Brain microvascular endothelial cell (primary cell): ENCODE measurements around the gene RAB27A.
A peak's percentile ranks its signal among the peaks of the same experiment; 100 is the strongest.

Source experiments
- DNase-seq: peaks from one replicate; pipeline ENCODE4 v3.0.0-alpha.2; 2020
- H3K27ac ChIP-seq: fragments of 250-450 bp; sonication (Bioruptor Pico); 2 replicates; pipeline ENCODE4 v1.5.1; 2020; ENCODE audit warnings: mild to moderate bottlenecking, moderate library complexity
- H3K27me3 ChIP-seq: fragments of 250-450 bp; sonication (Bioruptor Pico); replicated peaks from 2 replicates; pipeline ENCODE4 v1.5.1; 2020; ENCODE audit warnings: mild to moderate bottlenecking
- H3K36me3 ChIP-seq: fragments of 250-450 bp; sonication (Bioruptor Pico); replicated peaks from 2 replicates; pipeline ENCODE4 v1.5.1; 2020; ENCODE audit warnings: mild to moderate bottlenecking
- H3K4me3 ChIP-seq: 2 replicates; pipeline ENCODE4 v1.5.1; 2011; ENCODE audit warnings: low read depth, mild to moderate bottlenecking, control low read depth, low read length, moderate library complexity
- CTCF ChIP-seq: IDR thresholded peaks from 2 replicates; pipeline ENCODE4 v1.5.1; 2011; ENCODE audit warnings: low read depth, mild to moderate bottlenecking, moderate library complexity, low read length, control low read depth, inconsistent platforms; ENCODE audit errors: missing control alignments
- in situ Hi-C: cut with HindIII; loops from 2 replicates; pipeline ENCODE4 v1.10.0; 2017; ENCODE audit warnings: low sequenced_read_pairs, low pct_ligation_motif_present

RAB27A gene

GRCh38 chr15:55279100-55279745 lies 10.4 kb downstream of the RAB27A start:
- no peak for DNase-seq
- Histone ChIP-seq H3K36me3 (no peaks in the 10 kb centered on the region), H3K4me3 (no peak overlapping the region), H3K27me3 (no peaks in the 10 kb centered on the region), H3K27ac (peak overlapping the region; percentile 91)
- no peak for TF ChIP-seq CTCF
- in situ Hi-C loops = no loop called here

- Histone ChIP-seq H3K27me3 (no peaks in the 10 kb centered on the region), H3K4me3 (no peak overlapping the region), H3K27ac (no peak overlapping the region), H3K36me3 (no peaks in the 10 kb centered on the region)
- no peak for DNase-seq
- no peak for TF ChIP-seq CTCF
- in situ Hi-C loops = no loop called here
Observed at GRCh38 chr15:55277715-55278114, 11.9 kb downstream of the RAB27A start.

GRCh38 chr15:55277116-55277564 lies 12.5 kb downstream of the RAB27A start:
- Histone ChIP-seq H3K4me3 (no peak overlapping the region), H3K27me3 (no peaks in the 10 kb centered on the region), H3K27ac (no peak overlapping the region), H3K36me3 (no peaks in the 10 kb centered on the region)
- DNase-seq = no peak
- in situ Hi-C loops = no loop called here
- TF ChIP-seq CTCF = no peak

DNA sequence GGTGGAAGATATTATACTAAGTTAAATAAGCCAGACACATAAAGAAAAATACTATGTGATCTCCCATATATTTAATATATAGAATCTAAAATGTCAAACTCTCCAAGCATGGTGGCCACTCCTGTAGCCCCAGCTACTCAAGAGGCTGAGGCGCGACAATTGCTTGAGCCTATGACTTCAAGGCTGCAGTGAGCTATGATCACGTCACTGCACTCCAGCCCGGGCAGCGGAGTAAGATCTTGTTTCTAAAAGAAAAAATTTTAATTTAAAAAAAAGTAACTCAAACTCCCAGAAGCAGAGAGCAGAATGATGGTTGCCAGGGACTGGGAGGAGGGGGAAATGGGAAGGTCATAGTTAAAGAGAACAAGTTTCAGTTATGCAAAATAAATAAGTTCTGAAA lies 13.3 kb downstream of the RAB27A start:
- in situ Hi-C loops = no loop called here
- H3K27ac ChIP-seq = no peak overlapping the region
- no peaks in the 10 kb centered on the region for H3K27me3 ChIP-seq
- H3K4me3 ChIP-seq = no peak overlapping the region
- H3K36me3 ChIP-seq = no peaks in the 10 kb centered on the region
- DNase-seq = no peak
- TF ChIP-seq CTCF = no peak

- no peak for DNase-seq
- no peak for TF ChIP-seq CTCF
- Histone ChIP-seq H3K4me3 (no peak overlapping the region), H3K27me3 (no peaks in the 10 kb centered on the region), H3K27ac (no peak overlapping the region), H3K36me3 (no peaks in the 10 kb centered on the region)
- in situ Hi-C loops = no loop called here
Observed at GRCh38 chr15:55270291-55270690, 19.3 kb downstream of the RAB27A start.

DNA sequence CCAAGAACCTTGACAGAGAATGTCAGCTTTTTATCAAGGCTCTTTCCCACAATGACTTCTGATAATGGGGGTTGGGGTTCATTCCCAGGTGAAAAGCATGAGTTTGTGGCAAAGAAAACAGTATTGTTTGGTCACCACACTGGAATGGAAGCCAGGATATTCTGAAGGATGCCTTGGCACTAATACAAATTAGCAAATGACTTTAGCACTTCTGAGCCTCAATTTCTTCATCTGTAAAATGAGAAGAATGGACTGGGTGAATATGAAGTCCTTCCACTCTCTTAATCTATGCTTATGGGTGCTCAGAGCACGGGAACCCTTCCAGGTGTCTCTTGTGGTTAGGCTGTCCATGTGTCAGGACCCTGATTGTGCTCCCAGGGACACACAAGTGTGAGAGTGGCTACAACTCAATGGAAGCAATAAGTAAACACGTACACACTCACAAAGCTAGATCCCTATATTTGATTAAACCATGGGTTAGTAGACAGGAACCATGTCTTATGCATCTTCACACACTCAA lies 21.4 kb downstream of the RAB27A start:
- TF ChIP-seq CTCF = no peak
- Histone ChIP-seq H3K36me3 (no peaks in the 10 kb centered on the region), H3K4me3 (no peak overlapping the region), H3K27ac (no peak overlapping the region), H3K27me3 (no peaks in the 10 kb centered on the region)
- no peak for DNase-seq
- in situ Hi-C loops = no loop called here
